Erythroblast (primary cell): ENCODE measurements around the gene CSTA.

ENCODE experiments used
- DNase-seq, 2 experiments: peaks; one replicate each; lab custom pipeline; 2025; lab: John Stamatoyannopoulos, UW
- GATA1 ChIP-seq: IDR thresholded peaks from 2 replicates; pipeline ENCODE4 v1.6.1; 2011; ENCODE audit warnings: low read depth, mild to moderate bottlenecking, control low read depth, low read length, moderate library complexity
- POLR2A ChIP-seq: IDR thresholded peaks from 2 replicates; pipeline ENCODE4 v1.6.1; 2011; ENCODE audit warnings: mild to moderate bottlenecking, low read length

Gene CSTA

DNA sequence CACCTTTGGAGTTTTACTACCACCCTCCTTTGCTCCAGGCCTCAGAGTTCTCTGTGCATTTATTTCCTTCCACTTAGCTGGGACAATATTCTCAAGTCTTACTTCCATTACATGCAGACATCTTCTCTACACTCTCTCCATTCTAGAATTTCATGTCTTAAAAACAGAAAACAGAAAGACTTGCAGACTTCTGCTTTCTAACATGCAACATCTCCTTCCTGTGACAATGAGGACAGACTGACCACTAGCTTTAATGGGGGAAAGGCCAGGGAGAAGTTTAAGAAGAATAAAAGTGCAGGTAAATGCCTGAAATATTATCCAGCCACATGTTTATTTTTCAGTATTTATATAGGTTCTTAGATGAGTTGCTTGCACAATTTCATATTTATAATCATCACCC is 17.1 kb upstream of the CSTA start:
- TF ChIP-seq POLR2A (no peak), GATA1 (no peak)
- DNase-seq = no peak

- no peak for DNase-seq
- TF ChIP-seq GATA1 (no peak), POLR2A (no peak)
Measured at GRCh38 chr3:122310361-122310760, 14.7 kb upstream of the CSTA start.

DNA sequence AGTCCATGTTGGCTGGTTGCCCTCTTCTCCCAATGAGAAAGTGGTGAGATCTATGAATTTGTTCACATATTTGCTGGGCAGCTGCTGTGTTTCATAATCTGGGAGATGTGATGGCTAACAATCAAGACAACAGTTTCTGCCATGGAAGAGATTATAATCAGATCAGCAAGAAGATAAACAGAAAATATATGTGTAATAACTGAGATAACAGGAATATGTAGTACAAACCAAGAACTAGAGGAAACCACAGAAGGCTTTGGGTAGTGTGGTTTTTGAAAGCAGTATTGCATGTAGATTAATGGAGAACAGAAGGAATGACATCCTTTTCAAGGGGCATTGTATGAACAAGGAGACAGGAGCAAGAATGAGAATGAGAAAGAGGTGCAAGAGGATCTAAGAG is 12.2 kb upstream of the CSTA start:
- no peak for DNase-seq
- TF ChIP-seq POLR2A = no peak
- no peak for TF ChIP-seq GATA1

DNA sequence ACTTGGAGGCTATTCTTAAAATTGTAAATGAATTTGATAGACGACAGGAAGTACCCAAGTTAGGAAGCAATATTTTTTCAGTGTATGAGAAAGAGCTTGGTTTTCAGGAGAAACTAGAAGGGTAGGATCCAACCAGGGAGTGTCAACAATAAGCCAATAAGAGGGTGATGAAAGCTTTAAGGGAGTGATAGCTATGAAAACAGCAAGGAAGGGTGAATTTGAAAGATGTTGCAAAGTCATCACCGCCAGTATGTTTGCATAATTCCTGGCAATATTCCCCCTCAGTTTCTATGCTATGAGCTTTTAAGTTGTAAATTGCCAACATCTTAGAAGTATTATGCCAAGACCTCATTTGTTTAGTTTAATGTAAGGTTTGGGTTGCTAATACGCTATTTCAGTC is 11.8 kb upstream of the CSTA start:
- no peak for TF ChIP-seq GATA1
- no peak for TF ChIP-seq POLR2A
- DNase-seq = no peak

DNA sequence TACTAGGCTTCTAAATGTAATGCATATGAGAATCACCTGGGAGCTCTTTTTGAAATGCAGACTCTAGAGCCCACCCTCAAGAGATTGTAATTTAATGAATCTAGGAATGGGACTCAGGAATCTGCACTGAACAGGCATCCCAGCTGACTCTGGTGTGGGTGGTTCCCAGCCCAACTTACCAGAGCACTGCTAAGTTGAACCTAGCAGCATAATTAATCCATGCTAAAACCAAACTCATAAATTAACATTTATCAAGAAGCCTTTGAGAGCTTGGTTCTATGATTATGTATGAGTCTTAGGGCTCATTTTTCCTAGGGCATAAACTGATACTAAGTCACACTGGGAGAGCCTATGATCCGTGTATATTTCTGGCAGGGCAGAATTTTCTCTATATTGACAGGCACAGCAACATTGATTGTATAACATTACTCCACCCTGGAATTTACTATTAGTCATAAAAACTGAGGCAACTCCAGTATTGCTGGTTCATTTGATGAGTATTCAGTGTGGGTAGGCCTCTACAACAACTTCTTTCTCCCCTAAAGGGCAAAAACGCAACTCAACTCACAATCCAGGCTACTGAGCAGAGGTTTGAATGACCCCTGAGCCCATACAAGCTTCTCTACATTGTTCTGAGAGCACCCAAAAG is 10.7 kb upstream of the CSTA start:
- no peak for DNase-seq
- no peak for TF ChIP-seq GATA1
- no peak for TF ChIP-seq POLR2A

DNA sequence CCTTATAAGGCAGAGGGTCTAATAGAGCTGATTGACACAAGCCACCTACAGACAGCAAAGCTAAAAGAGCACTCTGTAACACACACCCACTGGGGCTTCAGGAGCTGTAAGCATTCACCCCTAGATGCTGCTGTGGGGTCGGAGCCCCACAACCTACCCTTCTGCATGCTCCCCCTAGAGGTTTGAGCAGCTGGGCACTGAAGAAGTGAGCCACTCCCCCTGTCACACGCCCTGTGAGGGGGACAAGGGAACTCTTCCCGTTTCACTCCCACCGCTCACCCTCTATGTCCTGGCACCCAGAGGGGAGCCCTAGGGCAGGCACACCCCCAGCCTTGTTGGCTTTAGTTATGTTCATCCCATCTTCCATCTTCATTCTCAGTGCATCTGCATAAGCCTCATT is 9.4 kb upstream of the CSTA start:
- no peak for TF ChIP-seq POLR2A
- no peak for TF ChIP-seq GATA1
- DNase-seq = no peak

- DNase-seq = no peak
- no peak for TF ChIP-seq GATA1
- TF ChIP-seq POLR2A = no peak
Measured at GRCh38 chr3:122316368-122316767, 8.7 kb upstream of the CSTA start.

DNA sequence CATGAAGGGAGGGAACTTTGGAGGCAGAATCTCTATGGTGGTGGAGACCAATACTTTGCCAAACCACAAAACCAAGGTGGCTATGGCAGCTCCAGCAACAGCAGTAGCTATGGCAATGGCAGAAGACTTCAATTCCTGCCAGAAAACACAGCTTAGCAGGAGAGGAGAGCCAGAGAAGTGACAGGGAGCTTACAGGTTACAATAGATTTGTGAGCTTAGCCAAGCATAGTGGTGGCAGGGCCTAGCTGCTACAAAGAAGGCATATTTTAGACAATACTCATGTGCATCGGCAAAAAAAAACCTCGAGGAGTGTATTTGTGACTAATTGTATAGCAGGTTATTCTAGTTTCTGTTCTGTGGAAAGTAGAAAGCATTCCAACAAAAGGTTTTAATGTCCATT is 6.4 kb upstream of the CSTA start:
- TF ChIP-seq POLR2A (no peak), GATA1 (no peak)
- DNase-seq = no peak

DNA sequence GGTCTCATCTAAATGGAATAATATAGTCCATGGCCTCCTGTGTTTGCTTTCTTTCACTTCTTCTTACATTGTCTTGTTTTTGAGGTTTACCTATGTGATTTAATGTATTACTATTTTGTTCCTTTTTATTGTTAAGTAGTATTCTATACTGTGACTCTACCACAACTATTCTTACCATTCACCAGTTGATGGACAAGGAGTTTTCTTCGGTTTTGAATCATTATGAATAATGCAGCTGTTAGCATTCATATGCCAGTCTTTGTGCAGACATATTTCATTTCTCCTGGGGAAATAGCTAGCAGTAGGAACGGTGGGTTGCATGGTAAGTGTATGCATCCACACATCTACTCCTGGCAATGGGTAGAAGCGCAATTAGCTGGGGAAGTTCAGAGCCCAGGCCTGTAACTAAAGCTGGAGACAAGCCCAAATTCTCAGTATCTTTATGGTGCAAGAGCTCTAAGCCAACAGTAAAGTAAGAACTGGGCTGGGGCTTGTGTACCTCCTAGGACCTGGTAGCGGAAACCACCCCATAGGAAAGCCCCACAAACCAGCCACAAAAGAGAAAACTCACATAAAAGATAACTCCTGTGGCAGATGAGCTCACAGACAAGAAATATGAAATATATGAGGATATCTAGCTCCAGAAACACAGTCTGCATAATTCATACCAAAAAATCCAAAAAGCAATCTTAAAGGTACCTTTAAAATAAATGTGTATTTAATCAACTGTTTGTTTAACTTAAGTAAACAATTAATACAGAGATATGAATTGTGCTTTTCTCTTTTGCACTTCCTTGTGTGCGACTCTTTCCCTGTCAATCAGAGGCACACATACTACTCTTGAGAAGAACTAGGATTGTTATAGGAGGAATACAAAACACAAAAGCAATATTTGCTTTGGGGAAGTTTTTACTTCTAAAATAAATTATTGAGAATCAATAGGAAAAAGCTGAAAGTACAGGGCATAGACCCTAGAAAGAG is 2.7 kb upstream of the CSTA start:
- TF ChIP-seq GATA1 (no peak), POLR2A (no peak)
- DNase-seq = no peak

DNA sequence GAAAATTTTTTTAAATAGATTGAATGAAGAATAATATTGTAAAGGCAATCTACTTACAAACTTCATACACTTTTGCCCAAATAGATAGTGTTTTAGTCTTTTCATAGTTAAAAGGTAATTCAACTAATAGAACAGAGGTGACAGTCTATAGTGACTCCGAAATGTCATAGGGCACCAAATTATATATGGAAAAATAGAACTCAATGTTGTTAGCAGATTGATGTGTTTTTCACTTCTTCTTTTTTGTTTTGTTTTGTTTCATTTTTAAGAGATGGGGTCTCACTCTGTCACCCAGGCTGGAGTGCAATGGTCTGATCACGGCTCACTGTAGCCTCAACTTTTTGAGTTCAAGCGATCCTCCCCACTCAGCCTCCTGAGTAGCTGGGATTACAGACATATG is 721 bp downstream of the CSTA start:
- DNase-seq = no peak
- TF ChIP-seq GATA1 = no peak
- no peak for TF ChIP-seq POLR2A

DNA sequence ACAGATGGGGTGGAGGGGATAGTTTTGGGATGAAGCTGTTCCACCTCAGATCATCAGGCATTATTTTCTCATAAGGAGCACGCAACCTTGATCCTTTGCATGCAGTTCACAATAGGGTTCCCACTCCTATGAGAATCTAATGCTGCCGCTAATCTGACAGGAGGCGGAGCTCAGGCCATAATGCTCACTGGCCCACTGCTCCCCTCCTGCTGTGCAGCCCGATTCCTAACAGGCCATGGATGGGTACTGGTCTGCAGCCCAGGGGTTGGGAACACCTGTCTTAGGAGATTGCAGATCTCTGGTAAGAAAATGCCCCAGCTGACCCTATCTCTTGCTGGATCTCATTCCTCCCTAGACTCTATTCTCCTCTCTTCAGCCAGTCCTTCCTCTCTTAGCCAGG is 6.8 kb downstream of the CSTA start:
- DNase-seq = no peak
- TF ChIP-seq GATA1 (no peak), POLR2A (no peak)

DNA sequence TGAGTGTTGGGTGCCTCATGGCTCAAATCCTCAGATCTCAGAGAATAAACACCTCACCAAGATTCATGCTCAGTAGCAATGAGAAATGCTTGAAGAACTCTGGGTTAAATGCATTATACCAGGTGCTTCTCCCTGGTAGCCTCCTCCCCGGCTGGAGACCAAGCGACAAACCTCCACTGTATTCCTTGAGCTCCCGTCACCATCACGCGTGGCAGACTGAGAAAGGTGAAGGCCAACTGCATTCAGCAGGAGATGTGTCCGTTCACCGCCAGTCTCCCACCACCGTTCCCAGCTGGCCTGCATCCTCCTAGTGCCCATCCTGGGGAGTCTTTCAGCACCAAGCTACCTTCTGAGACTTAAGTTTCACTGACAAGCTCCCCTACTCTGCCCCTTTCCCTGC is 7.5 kb downstream of the CSTA start:
- no peak for DNase-seq
- TF ChIP-seq POLR2A (no peak), GATA1 (no peak)

- no peak for TF ChIP-seq POLR2A
- TF ChIP-seq GATA1 = no peak
- no peak for DNase-seq
Measured at GRCh38 chr3:122342803-122343202, 17.8 kb downstream of the CSTA start.

GRCh38 chr3:122343654-122344053 is 18.6 kb downstream of the CSTA start:
- TF ChIP-seq POLR2A (no peak), GATA1 (no peak)
- DNase-seq = no peak
